ENCODE data around the gene KCNC3.
"Not testable (repeated sequence)": the region's sequence is repeated elsewhere in the genome, so short reads cannot be mapped to it uniquely, and the experiment has no call there.

Gene KCNC3

DNA sequence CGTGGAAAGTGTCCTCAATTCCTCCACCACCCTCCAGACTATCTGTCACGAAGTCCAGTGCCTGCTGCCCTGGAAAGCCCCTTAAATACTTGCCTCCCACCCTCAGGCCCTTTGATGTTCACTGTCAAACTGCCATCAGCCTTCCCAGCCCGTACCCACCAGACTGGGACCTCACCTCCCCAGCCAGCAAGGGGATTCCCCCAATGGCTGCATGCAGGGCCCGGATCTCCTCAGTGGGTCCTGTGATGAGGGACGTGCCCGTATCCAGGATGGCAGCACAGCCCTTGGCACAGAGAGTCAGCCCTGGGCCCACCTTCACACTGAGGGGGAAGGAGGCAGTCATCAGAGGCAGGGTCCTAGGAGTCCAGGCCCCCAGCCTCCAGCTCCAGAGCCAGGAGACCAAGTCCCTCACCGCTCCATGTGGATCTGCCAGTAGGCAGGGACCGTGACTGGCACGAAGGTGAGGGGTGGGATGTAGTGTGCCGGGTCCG lies 30.2 kb upstream of the KCNC3 start:
- no peak overlapping the region for H3K27ac ChIP-seq
- TF ChIP-seq, protein P1, sequence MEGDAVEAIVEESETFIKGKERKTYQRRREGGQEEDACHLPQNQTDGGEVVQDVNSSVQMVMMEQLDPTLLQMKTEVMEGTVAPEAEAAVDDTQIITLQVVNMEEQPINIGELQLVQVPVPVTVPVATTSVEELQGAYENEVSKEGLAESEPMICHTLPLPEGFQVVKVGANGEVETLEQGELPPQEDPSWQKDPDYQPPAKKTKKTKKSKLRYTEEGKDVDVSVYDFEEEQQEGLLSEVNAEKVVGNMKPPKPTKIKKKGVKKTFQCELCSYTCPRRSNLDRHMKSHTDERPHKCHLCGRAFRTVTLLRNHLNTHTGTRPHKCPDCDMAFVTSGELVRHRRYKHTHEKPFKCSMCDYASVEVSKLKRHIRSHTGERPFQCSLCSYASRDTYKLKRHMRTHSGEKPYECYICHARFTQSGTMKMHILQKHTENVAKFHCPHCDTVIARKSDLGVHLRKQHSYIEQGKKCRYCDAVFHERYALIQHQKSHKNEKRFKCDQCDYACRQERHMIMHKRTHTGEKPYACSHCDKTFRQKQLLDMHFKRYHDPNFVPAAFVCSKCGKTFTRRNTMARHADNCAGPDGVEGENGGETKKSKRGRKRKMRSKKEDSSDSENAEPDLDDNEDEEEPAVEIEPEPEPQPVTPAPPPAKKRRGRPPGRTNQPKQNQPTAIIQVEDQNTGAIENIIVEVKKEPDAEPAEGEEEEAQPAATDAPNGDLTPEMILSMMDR (conservative IDR thresholded peaks at IDR 0.05), result no peak
- no peak for TF ChIP-seq ZFX (IDR thresholded peaks at IDR 0.05)

DNA sequence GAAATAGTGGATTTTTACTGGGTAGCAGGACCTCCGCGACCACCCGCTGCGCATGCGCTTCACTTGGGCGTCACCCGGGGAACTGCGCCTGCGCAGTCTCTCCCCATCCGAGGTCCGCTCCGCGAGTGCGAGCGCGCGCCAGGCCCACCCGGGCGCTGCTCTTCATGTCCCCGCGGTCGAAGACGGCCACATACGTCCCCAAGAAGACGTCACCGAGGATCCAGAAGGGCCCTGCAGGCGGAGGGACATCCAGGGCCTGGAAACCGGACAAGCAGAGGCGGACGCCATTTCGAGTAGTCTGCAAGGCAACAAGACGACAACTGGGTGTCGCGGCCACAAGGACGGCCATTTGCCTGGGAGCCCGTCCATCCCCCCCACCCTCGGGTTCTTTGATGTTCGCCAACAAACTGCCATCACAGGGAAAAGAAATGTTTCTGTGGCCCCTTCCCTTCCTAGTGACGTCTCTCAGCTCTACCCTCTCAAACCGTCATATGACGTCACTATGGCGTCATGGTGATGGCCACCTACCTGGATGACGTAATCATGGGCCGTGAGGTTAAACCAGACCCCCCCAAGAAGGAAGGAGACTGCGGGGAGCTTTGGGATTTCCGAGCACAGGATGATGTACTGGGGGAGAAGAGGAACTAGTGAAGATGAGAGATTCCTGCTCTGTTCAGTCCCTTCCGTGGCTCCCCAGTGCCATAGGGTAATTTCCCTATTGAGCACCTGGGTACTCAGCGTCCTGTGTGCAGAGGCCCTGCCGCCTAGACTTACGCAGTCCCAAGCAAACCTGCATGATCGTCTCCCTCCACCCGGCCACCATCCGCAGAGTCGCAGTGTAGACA lies 29.5 kb upstream of the KCNC3 start:
- no peak overlapping the region for H3K27ac ChIP-seq
- no peak for TF ChIP-seq ZFX (IDR thresholded peaks at IDR 0.05)
- TF ChIP-seq, protein P1 (conservative IDR thresholded peaks at IDR 0.05), result no peak

DNA sequence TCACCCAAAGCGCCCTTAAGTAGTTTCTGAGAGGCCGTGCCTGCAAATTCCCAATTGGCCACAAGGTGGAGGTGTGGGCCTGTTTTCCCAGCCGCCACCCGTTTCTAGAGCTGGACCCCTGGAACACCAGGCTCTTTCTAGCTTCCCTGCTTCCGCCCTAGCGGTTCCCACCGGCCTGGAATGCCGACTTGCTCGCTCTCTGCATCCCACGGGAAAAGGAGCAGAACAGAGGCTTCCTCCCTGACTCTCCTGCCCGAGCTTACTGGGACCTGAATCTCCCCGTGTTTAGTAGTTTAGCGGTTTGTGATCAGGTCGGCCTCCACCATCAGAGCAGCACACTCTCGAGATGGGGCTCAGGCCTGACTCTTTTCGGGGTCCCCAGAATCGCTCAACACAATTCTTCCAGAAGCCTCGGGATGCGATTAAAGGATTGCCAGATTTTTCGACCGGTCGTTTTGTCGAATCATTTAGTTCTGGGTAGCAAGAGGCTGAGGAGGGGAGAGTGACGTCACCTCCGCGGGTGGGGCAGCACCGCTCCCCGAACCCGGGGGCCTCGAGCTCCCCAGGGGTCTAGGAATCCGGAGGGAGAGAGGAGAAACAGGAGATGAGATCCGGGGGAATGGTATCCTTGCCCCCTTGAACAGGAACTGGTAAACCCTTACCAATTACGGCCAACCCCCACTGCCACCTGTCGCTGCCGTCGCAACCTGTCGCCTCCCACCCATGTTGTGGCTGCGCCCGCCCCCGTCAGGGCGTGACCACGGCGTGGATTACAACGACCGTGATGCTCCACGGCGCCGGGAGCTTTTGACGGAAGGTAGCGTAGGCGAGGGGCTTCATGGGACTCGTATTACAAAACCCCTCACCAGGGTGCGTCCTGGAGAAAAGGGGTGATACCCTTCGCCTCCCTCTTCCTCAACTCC lies 28.3 kb upstream of the KCNC3 start:
- TF ChIP-seq, protein P1 (conservative IDR thresholded peaks at IDR 0.05), result peak; percentile 92
- no peak for TF ChIP-seq ZFX (IDR thresholded peaks at IDR 0.05)
- H3K27ac ChIP-seq, result no peak overlapping the region

DNA sequence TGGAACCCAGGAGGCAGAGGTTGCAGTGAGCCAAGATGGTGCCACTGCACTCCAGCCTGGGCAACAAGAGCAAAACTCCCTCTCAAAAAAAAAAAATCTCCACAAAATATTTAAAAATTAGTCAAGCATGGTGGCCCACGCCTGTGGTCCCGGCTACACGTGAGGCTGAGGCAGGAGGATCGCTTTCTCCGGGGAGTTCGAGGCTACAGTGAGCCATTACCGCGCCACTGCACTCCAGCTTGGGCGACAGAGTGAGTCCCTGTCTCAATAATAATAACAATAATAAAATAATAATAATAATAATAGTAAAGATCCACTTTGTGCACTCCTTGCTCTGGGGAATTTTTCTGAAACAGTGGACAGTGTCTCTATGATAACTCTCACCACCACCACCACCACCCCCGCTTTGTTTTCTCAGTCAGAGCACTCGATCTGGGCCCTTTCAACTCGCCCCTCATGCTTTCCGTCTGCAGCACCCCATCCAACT lies 27.6 kb upstream of the KCNC3 start:
- TF ChIP-seq ZFX (IDR thresholded peaks at IDR 0.05), result no peak
- TF ChIP-seq, protein P1 (conservative IDR thresholded peaks at IDR 0.05), result no peak
- H3K27ac ChIP-seq, result no peak overlapping the region

DNA sequence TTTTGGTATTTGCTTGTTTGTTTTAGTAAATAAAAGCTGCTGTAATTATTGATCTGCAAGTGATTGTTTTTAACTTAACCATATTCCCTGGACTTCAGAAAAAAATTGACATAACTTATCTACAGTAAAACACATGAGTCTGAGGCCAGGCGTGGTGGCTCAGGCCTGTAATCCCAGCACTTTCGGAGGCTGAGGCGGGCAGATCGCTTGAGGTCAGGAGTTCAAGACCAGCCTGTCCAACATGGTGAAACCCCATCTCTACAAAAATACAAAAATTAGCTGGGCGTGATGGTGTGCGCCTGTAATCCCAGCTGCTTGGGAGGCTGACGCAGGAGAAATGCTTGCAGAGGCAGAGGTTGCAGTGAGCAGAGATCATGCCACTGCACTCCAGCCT lies 24.3 kb upstream of the KCNC3 start:
- not testable (repeated sequence) for H3K27ac ChIP-seq

DNA sequence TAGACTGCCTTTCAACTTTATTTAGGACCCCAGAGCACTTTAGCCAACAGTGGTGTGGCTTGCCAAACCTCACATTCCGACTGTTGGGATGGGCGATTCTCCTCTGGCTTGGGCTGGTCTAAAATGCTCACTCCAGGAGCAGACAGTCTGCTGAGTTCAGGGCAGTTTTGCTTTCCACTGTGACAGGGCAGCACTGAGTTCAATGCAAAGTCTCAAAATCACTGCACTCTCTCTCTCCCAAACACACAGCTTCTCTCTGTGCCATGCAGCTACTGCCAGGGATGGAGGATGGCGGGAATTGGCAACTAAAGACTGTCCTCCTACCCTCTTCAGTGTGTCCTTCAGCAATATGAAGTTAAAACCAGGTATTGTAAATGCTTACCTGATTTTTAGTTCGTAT lies 23.1 kb upstream of the KCNC3 start:
- TF ChIP-seq, protein P1 (conservative IDR thresholded peaks at IDR 0.05), result no peak
- TF ChIP-seq ZFX (IDR thresholded peaks at IDR 0.05), result no peak
- H3K27ac ChIP-seq, result no peak overlapping the region

DNA sequence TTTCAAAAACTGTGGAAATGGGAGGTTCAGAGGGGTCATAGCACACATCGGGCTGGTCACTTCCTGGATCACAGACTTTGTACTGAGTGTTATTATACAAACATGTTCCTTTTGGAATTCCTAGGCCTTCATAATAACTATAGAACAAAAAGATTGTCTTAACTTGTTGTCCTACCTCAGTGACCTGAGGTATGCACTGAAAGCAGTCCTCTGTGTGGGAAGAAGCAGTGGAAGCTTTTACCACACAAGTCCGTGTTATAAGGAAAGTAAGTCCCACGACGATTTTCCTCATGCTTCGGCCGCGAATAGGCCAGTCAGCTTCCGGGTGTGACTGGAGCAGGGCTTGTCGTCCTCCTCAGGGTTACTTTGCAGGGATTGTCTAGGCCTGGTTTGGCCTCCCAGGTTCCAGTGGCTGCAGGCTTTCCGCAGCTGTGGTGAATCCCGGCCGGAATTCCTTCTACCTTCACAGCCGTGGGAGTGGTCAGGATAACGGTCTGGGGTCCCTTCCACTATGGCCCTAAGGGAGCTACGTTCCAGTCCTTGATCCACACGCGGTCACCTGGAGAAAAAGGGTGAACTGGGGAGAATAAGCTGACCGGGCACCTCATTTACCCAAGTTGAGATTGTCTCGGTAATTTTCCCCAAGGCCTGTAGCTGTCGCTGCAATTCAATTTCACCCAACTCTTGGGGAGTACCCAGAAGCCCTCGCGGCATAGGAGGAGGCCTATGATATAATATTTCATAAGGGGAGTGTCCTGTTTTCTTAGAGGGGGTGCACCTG lies 20.3 kb upstream of the KCNC3 start:
- H3K27ac ChIP-seq, result no peak overlapping the region
- TF ChIP-seq, protein P1 (conservative IDR thresholded peaks at IDR 0.05), result no peak
- no peak for TF ChIP-seq ZFX (IDR thresholded peaks at IDR 0.05)

DNA sequence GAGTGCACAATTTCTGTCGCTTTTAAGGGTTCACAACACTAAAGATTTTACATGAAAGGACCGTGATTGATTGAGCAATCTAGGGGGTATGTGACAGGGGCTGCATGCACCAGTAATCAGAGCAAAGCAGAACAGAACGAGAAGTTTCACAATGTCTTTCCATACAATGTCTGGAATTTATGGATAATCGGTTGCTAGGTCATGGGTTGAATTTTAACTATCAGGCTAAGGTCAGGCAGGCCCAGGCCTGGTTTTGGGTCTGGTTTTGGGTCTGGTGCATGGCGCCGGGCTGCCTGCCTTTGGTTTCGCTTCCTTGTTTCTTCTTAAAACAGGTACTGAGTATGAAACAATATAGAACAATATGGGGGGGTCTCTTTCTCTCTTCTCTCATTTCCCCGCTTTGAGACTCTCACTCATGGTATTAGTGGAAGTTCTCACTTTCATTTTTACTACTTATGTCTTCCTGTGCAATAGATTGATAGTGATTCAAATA lies 18.0 kb upstream of the KCNC3 start:
- not testable (repeated sequence) for H3K27ac ChIP-seq
